ENCODE results near the gene NEK7. TPM values are rescaled to one million over a fixed set of nuclear protein-coding genes. Genes with fewer than 3 reads are reported as not detected.
A peak's percentile ranks its signal among the peaks of the same experiment; 100 is the strongest.
"Not testable (repeated sequence)": the region's sequence is repeated elsewhere in the genome, so short reads cannot be mapped to it uniquely, and the experiment has no call there.

Gene NEK7
- total RNA-seq, 2 experiments from 2014 or later, result 71.4 to 77.4 TPM

DNA sequence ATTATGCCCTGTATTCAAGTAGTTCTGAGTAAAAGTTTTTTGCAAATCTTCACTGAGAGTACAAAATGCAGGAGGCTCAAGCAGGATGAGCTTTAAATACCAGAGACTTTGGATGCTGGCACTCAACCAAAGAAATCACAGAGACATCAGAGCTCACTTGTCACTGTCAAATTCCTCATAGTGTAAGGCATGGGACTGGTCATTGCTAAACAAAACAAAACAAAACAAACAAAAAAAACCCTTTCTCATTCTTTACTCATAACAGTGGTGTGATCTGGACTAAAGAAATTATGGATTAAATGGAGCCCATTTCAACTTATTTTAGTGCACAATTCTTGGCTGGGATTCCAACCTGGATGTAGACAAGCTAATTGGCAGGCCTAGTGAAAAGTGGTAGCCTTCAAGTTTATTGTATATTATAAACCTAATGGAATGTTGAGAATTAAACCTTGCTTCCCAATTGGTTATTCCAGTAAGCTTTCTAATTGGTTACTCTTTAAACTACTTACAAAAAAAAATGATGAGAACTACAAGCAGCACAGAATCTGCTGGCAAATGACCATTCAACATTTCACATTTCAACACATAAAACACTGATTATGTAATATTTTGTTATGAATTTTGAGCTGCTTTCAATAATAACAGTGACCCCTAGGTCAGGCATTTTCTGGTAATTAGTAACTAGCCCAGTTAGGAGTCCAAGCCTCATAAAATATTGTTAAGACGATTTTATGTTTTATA lies 30.6 kb upstream of the NEK7 start:
- no peaks in the 10 kb centered on the region for H3K36me3 Mint-ChIP-seq
- H3K9me3 Mint-ChIP-seq (ENCODE audit: low read depth), result no peaks in the 10 kb centered on the region
- ATAC-seq (no peak), DNase-seq (no peak)
- H3K4me1 Mint-ChIP-seq, result no peaks in the 10 kb centered on the region
- H3K27me3 Mint-ChIP-seq, result no peaks in the 10 kb centered on the region
- CTCF ChIA-PET, result interaction anchor here (1.5 kb wide), 1 partner anchor 11 kb away, joined by 5 read pairs; no protein-coding TSS in a partner anchor
- no peak overlapping the region for H3K4me3 Mint-ChIP-seq
- H3K27ac Mint-ChIP-seq, result no peak overlapping the region

DNA sequence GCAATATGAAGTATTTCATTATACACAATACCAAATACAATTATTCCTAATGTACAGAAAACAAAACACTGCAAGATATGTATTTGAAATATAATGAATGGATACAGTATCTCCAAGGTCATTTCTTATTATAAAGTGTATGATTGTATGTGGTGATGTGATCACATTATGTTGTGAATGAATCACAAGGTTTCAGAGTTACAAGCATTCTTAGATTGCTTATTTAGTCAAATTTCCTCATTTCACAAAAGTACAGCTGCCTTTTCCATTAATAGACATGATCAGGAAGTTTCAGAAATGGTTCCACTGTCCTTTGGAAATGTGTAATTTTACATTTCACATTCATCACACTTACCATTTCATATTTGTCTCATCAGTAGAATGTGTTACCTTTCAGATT lies 28.3 kb upstream of the NEK7 start:
- Mint-ChIP-seq H3K9me3 (ENCODE audit: low read depth) (no peaks in the 10 kb centered on the region), H3K36me3 (no peaks in the 10 kb centered on the region), H3K4me3 (no peak overlapping the region), H3K27me3 (no peaks in the 10 kb centered on the region), H3K4me1 (no peaks in the 10 kb centered on the region), H3K27ac (no peak overlapping the region)
- CTCF ChIA-PET, result interaction anchor here (1.8 kb wide), 1 partner anchor 10 kb away, joined by 4 read pairs; no protein-coding TSS in a partner anchor
- DNase-seq (no peak), ATAC-seq (no peak)

DNA sequence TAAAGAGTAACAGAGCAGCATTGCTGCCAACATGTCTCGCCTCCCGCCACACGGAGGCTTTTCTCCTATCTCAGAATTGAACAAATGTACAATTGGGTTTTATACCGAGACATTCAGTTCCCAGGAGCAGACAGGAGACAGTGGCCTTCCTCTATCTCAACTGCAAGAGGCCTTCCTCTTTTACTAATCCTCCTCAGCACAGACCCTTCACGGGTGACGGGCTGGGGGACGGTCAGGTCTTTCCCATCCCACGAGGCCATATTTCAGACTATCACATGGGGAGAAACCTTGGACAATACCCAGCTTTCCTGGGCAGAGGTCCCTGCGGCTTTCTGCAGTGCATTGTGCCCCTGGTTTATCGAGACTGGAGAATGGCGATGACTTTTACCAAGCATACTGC lies 26.7 kb upstream of the NEK7 start:
- DNase-seq; CTCF ChIA-PET; H3K27ac Mint-ChIP-seq; H3K4me1 Mint-ChIP-seq; H3K4me3 Mint-ChIP-seq; H3K27me3 Mint-ChIP-seq; H3K9me3 Mint-ChIP-seq (ENCODE audit: low read depth); ATAC-seq; H3K36me3 Mint-ChIP-seq: not testable (repeated sequence)

DNA sequence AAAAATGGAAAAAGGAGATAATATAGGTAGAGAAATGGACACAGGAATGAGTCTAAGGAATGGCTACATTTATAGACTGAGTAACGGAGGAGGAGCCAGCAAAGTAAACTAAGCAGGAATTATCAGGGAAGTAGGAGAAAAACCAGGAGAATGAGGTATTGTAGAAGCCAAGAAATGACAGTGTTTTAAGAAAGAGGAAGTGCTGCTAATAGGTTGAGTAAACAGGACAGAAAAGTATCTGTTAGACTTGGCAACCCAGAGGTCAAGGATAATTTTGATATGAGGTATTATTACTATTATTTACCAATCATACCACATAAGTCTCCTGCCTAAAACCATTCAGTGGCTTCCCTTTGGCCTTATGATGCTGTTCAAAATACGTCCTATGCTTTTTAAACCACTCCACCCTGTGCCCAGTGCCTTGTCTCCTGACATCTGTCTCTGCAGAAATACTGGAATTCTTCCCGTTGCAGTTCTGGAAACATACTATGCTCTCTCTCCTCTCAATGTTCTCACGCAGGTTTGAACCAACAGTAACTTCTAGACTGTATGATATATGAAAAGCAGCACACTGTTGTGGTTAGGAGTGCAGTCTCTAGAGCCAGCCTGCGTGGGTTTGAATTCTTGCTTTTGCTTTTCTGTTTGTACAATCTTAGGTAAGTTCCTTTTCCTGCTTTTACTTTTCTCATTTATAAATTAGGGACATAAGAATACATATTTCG lies 24.6 kb upstream of the NEK7 start:
- H3K36me3 Mint-ChIP-seq, result no peaks in the 10 kb centered on the region
- H3K27me3 Mint-ChIP-seq, result no peaks in the 10 kb centered on the region
- H3K4me3 Mint-ChIP-seq, result no peak overlapping the region
- no peak for ATAC-seq
- no peaks in the 10 kb centered on the region for H3K4me1 Mint-ChIP-seq
- no peak overlapping the region for H3K27ac Mint-ChIP-seq
- DNase-seq, result no peak
- CTCF ChIA-PET, result no interaction called here
- peaks cover 3% of the 10 kb centered on the region for H3K9me3 Mint-ChIP-seq (ENCODE audit: low read depth)

DNA sequence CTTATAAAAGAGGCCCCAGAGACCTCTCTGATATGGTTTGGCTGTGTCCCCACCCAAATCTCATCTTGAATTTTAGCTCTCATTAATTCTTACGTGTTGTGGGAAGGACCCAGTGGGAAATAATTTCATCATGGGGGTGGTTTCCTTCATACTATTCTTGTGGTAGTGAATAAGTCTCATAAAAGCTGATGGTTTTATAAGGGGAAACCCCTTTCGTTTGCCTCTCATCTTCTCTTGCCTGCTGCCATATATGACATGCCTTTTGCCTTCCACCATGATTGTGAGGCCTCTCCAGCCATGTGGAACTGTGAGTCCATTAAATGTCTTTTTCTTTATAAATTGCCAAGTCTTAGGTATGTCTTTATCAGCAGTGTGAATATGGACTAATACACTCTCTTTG lies 22.5 kb upstream of the NEK7 start:
- H3K27ac Mint-ChIP-seq, result no peak overlapping the region

DNA sequence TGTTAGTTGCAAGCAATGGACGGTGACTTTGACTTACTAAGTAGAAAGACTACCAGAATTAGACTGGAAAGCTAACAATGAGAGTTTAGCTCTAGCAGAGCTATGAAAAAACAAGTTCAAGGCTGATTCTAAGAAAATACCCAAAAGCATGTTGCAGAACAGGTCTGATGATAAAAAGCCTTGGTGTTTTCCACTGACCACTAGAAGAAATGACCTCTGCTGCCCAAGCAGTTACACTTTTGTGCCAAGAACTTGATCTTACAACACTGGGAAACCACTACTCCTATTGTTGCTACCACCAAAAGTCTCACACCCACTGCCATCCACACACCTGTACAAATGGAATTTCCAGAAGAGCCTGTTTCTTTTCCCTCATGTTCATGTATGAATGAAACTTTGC lies 21.4 kb upstream of the NEK7 start:
- CTCF ChIA-PET, result no interaction called here
- no peaks in the 10 kb centered on the region for H3K4me1 Mint-ChIP-seq

More for the DNA sequence above, 22.5 kb upstream of the NEK7 start:
- Mint-ChIP-seq H3K27me3 (no peaks in the 10 kb centered on the region), H3K4me3 (no peak overlapping the region), H3K9me3 (ENCODE audit: low read depth) (peaks cover 3% of the 10 kb centered on the region), H3K4me1 (no peaks in the 10 kb centered on the region), H3K36me3 (no peaks in the 10 kb centered on the region)
- CTCF ChIA-PET, result no interaction called here
- DNase-seq (no peak), ATAC-seq (no peak)

DNA sequence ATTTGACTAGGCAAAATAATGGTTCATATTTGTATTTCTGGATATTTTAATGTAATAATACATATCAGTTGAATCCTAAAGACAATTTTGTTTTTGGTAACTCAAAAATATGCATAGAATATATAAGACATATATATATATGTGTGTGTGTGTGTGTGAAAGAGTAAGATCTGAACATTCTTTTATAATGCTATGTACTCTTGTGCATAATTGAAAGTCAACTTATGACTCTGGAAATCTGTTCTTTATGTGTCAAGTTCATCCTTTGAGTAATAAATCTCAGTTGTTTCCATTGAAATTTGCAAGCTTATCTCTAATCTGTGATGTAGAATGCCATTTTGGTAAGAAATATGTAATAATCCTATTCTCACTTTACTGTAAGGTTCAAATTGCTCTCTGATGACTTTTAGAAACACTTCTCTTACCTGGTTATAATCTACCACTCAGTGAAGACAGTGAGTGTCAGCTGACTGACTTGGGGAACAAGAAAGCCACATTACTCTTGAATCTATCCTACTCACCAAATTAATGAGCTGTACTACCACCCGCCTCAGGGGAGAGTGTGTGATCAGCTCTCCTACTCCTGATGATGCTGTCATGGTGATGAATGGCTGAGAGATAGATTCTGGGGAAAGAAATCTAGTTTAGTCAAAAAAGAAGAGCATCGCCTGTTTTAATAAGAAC lies 15.0 kb upstream of the NEK7 start:
- no peaks in the 10 kb centered on the region for H3K27me3 Mint-ChIP-seq
- no peak overlapping the region for H3K4me3 Mint-ChIP-seq
- H3K27ac Mint-ChIP-seq, result no peak overlapping the region
- H3K9me3 Mint-ChIP-seq (ENCODE audit: low read depth), result peaks cover 3% of the 10 kb centered on the region
- DNase-seq (no peak), ATAC-seq (no peak)
- CTCF ChIA-PET, result interaction anchor here (1.3 kb wide), 1 partner anchor 29 kb away, joined by 3 read pairs; no protein-coding TSS in a partner anchor
- peaks cover 13% of the 10 kb centered on the region for H3K36me3 Mint-ChIP-seq
- peaks cover 5% of the 10 kb centered on the region for H3K4me1 Mint-ChIP-seq

More for the DNA sequence above, 21.4 kb upstream of the NEK7 start:
- Mint-ChIP-seq H3K36me3 (peaks cover 6% of the 10 kb centered on the region), H3K27me3 (no peaks in the 10 kb centered on the region), H3K4me3 (no peak overlapping the region), H3K27ac (no peak overlapping the region), H3K9me3 (ENCODE audit: low read depth) (peaks cover 3% of the 10 kb centered on the region)
- DNase-seq, result no peak
- ATAC-seq, result no peak

DNA sequence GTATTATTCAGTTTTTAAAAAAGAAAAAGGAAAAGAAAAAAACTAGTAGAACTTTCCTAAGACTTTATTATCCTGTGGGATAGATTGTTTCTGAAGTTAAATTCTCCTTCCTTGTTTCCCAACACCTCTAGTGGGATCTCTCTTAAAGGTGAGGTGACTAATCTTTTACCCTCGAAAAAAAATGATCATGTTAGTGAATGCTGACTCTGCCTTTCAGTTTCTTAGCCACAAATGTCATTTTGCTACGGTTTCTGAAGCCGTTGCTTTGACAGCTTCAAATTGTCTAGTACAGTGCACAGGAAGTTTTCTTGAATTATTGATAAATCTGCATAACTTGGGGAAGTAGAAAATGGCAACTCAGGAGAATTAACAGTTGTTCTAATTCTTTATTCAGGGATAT lies 13.0 kb upstream of the NEK7 start:
- H3K36me3 Mint-ChIP-seq, result peaks cover 13% of the 10 kb centered on the region
- CTCF ChIA-PET, result interaction anchor here (1.5 kb wide), 1 partner anchor 12 kb away, joined by 5 read pairs; the partner anchor contains the start of gene NEK7

DNA sequence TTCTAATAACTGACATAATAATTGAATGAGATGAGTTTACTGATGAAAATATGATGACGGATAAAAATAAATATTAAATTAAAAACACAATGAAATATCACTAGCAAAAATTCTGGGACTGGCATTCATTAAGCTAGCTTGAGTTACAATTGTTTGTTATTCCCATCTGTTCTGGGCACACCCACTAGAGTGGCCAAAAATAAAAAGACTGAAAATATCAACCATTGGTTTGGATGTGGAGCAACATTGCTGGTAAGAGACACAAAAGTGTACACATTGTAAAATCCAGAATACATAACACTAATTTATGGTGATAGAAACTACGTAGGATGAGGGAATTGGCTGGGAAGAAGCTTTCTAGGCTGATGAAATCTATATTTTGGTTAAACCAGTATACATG lies 9.6 kb upstream of the NEK7 start:
- Mint-ChIP-seq H3K4me1 (peaks cover 5% of the 10 kb centered on the region), H3K4me3 (no peak overlapping the region), H3K9me3 (ENCODE audit: low read depth) (no peaks in the 10 kb centered on the region), H3K27ac (no peak overlapping the region), H3K27me3 (no peaks in the 10 kb centered on the region), H3K36me3 (peaks cover 3% of the 10 kb centered on the region)
- DNase-seq, result no peak
- ATAC-seq, result no peak
- CTCF ChIA-PET, result interaction anchor here (1.0 kb wide), 1 partner anchor 9 kb away, joined by 3 read pairs; no protein-coding TSS in a partner anchor

More for the DNA sequence above, 13.0 kb upstream of the NEK7 start:
- no peak overlapping the region for H3K27ac Mint-ChIP-seq
- no peak overlapping the region for H3K4me3 Mint-ChIP-seq
- H3K9me3 Mint-ChIP-seq (ENCODE audit: low read depth), result peaks cover 3% of the 10 kb centered on the region
- ATAC-seq, result peak; percentile 58
- H3K27me3 Mint-ChIP-seq, result no peaks in the 10 kb centered on the region
- no peak for DNase-seq
- peaks cover 5% of the 10 kb centered on the region for H3K4me1 Mint-ChIP-seq

DNA sequence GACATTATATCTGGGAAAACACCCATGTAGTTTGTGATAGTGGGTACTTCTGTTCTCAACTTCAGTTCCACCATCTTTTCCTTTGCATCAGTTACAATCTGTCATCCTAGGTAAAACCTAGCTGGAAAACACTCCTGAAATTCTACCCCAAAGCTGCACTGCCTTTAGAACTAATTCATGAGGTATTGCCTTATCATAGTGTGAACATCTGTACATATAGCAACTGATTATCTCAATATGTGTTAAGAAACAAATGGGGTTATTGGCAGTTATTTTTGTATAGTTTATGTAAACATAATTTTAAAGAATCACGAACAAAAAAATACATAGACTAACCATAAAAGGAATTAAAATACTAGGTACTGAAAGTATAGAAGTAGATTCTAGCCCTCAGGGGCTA lies 6.4 kb upstream of the NEK7 start:
- H3K36me3 Mint-ChIP-seq, result no peaks in the 10 kb centered on the region
- H3K27ac Mint-ChIP-seq, result no peak overlapping the region
- DNase-seq (no peak), ATAC-seq (no peak)
- CTCF ChIA-PET, result no interaction called here
- no peak overlapping the region for H3K4me3 Mint-ChIP-seq
- no peaks in the 10 kb centered on the region for H3K4me1 Mint-ChIP-seq
- H3K27me3 Mint-ChIP-seq, result no peaks in the 10 kb centered on the region
- H3K9me3 Mint-ChIP-seq (ENCODE audit: low read depth), result no peaks in the 10 kb centered on the region

DNA sequence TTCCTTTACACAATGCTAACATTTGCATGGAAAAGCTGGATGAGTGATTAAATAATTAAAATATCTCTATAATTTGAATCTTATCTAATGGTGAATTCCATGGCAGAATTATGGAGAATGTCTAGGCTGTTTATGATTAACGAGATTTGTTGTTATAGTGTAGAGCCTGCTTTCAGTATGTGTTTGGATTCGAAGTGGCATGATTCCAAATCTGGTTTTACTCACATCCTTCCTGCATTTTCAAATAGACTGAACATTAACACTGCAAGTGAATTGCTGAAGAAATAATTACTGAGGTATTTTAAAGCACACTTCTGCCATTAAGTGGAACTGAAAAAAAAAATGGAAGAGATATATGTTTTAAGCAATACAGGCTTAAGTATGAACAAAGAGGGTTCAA lies 5.1 kb upstream of the NEK7 start:
- H3K4me3 Mint-ChIP-seq, result no peak overlapping the region
- no peaks in the 10 kb centered on the region for H3K36me3 Mint-ChIP-seq
- no peaks in the 10 kb centered on the region for H3K9me3 Mint-ChIP-seq (ENCODE audit: low read depth)
- ATAC-seq (no peak), DNase-seq (no peak)
- no peak overlapping the region for H3K27ac Mint-ChIP-seq
- CTCF ChIA-PET, result no interaction called here
- H3K27me3 Mint-ChIP-seq, result no peaks in the 10 kb centered on the region
- peaks cover 4% of the 10 kb centered on the region for H3K4me1 Mint-ChIP-seq

DNA sequence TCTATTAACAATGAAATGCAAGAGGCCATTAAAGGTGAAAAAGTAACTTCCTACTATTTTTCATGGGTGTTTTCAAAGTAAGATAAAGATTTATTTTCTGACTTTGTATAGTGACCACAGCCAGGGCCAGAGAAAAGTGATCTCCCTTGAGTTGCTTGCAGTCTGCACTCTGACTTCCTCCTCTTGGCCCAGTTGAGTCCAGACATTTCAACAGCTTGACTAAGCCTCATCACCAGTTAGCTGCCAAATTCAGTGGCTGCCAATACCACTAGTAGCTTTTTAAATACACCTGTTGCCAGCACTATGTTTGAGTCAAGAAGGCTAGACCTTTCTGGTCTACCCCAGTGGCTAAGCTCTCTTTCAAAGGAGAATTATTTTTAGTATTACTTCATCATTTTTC lies 3.7 kb upstream of the NEK7 start:
- peaks cover 2% of the 10 kb centered on the region for H3K36me3 Mint-ChIP-seq

DNA sequence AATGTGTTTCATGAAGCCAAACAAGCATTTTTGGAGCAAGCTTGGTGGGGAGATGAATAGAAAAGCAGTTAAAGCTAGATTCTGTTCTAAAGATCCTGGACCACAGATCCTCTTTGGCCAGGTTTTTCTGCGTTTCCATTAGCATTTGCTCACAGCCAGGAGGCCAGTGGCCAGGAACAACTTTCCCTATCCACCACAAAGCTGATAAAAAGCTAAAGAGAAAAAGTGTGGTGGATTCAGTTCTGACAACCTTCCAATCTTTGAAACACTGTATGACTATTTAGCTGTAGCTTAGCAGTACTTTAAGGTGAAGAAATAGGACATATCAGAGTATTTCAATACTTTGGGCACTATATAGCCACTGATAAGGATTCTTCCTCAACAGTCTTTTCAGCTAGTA lies 3.0 kb upstream of the NEK7 start:
- CTCF ChIA-PET, result interaction anchor here (0.6 to 3.1 kb wide), 6 partner anchors 30 to 114 kb away, joined by 3 to 17 read pairs (median 3); no protein-coding TSS in a partner anchor
- Mint-ChIP-seq H3K27me3 (no peaks in the 10 kb centered on the region), H3K9me3 (ENCODE audit: low read depth) (no peaks in the 10 kb centered on the region), H3K36me3 (peaks cover 2% of the 10 kb centered on the region), H3K4me1 (peaks cover 6% of the 10 kb centered on the region), H3K4me3 (no peak overlapping the region), H3K27ac (no peak overlapping the region)
- ATAC-seq (no peak), DNase-seq (no peak)

More for the DNA sequence above, 3.7 kb upstream of the NEK7 start:
- Mint-ChIP-seq H3K4me1 (peaks cover 6% of the 10 kb centered on the region), H3K27me3 (no peaks in the 10 kb centered on the region), H3K9me3 (ENCODE audit: low read depth) (no peaks in the 10 kb centered on the region), H3K4me3 (no peak overlapping the region), H3K27ac (no peak overlapping the region)
- CTCF ChIA-PET, result interaction anchor here (1.0 to 1.3 kb wide), 2 partner anchors 31 to 61 kb away, joined by 3 to 4 read pairs; no protein-coding TSS in a partner anchor
- no peak for ATAC-seq
- no peak for DNase-seq

Measured in activated CD8-positive, alpha-beta memory T cell treated with anti-CD3 and anti-CD28 coated beads, Interleukin-2, amount 10 ng/mL, durations not matched to agents 7 days and 5 days (primary cell).